ENCODE data around the gene SRGAP3.
A peak's percentile ranks its signal among the peaks of the same experiment; 100 is the strongest.
"Not testable (repeated sequence)": the region's sequence is repeated elsewhere in the genome, so short reads cannot be mapped to it uniquely, and the experiment has no call there.

Gene SRGAP3

DNA sequence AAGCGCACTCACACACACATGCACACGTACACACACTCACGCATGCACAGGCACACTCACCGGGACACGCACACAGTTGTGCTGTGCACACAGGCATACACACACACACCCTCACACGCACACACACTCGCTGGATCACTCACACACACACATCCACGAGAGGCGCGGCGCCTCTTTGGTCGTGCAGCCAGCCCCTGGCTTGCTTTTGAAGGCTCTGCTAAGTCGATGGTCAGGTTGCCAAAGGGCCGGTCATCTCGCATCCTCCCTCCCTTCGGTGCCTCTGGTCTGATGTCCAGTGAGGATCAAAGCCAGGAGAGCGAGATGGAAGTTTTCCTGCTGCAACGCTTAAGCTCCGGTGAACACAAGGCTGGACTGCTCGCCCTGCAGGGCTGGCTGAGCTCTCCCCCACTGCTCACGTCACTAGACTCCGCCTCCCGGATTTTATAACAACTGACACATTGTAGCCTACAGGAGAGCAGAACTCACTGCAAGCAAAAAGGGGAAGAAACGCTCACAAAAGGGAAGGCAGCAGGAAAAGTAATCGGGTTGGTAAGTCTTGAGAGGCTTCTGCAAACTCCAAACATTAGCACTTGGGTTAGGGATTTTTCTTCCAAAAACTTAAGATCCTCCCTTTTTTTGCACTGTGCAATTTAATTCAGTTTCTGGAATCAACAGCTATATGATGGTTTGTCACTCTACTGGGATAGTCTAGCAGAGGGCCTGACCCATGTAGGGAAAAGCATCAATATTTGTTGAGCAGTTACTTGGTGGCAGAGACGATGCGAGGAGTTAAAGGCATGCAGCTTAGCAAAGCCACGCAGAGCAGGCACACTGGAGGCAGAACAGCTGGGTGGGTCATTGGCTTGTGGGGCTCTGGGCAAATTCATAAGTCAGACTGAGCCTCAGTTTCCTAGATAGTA is at the start of gene SRGAP3:
TSS of gene SRGAP3 (minus strand) at position 374 of the 920 bp plus-strand sequence. CDS start 695 bp downstream, outside the sequence.
- DNase-seq = peak; percentile 86

DNA sequence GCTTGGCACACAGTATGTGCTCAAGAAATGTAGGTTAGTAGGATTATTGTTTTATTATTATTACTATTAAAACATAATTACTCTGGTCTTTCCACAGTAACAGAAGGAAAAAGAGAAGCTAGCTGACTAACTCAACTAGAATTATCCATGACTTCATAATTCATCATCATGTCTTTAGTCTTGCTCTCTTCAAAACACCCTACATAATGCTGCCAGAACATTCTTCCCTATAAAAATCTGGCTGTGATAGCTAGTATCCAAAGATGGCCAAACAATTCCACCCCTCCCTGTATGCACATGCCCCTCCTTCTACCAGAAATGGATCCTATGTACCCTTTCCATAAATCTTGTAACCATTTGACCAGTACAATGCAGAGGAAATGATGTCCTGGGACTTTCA is 48.8 kb upstream of the SRGAP3 start:
- no peak for DNase-seq

DNA sequence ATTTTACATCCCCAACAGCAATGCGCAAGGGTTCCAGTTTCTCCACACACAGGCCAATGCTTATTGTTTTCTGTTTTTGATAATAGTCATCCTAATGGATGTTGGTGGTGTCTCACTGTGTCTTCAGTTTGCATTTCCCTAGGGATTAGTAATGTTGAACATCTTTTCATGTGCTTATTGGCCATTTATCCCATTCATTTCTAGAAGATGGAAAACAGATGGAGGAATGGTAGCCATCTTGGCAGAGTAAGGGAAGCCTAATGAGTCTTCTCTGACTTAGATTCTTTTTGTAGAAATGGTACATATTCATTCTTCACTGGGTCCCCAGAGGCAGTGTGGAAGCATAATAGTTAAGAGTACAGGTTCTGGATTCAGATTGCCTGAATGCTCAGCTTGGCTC is 46.8 kb upstream of the SRGAP3 start:
- DNase-seq = no peak

DNA sequence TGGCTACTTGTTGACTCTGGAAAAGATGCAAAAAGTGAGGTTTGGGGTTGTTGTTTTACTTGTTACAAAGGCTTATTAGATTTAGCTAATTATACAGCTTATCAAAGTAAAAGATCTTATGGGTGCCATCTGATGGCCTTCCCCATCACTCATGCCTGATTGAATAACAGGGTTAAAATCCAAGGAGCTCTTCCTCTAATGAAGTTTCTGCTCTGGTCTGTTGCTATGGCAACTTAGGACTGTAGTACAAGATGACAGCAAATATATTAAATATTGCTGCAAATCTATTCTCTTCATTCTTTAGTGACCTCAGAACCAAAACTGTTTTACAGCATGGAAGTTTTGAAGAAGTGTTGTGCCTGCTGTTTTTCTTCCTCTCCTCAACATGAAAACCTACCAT is 45.6 kb upstream of the SRGAP3 start:
- DNase-seq = no peak

DNA sequence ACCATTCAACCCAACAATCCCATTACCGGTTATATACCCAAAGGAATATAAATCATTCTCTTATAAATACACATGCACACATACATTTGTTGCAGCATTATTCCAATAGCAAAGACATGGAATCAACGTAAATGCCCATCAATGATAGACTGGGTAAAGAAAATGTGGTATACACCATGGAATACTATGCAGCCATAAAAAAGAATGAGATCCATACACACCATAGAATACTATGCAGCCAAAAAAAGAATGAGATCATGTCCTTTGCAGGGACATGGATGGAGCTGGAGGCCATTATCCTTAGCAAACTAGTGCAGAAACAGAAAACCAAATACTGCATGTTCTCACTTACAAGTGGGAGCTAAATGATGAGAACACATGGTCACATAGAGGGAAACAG is 44.5 kb upstream of the SRGAP3 start:
- DNase-seq = not testable (repeated sequence)

DNA sequence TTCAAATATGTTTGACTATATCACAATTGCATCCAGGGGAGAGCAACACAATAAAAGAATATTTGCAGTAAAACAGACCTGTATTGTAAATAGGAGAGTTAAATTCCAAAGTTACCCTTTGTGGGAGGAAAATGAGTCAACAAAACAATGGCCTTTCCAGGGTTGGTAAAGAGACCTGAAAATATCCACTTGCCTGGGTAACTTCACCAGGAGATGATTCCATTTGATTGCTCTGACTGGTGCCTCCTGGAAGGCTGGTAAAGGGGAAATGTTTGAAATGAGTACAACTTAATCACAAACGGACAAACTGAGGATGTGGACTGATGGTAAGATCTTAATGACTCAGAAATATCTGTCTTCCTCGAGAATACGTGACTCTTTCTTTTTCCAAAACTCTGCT is 43.6 kb upstream of the SRGAP3 start:
- DNase-seq = no peak

DNA sequence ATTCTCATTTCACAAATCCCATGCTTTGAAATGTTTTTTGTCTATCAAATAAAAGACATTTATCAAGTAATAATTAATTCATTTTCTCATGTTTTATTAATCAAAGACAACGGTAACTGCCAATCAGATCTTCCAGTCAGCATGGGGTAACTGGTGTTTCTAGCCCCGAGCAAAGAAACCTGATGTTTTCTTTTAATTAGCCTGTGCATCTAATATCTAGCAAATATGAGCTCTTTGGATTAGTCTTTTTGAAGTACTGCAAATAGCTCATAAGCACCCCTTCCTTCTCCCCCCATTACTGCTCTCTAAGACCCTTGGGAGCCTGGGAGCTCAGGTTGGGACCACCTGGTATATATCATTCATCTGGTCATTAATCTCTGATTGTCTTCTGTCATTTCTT is 43.1 kb upstream of the SRGAP3 start:
- no peak for DNase-seq

DNA sequence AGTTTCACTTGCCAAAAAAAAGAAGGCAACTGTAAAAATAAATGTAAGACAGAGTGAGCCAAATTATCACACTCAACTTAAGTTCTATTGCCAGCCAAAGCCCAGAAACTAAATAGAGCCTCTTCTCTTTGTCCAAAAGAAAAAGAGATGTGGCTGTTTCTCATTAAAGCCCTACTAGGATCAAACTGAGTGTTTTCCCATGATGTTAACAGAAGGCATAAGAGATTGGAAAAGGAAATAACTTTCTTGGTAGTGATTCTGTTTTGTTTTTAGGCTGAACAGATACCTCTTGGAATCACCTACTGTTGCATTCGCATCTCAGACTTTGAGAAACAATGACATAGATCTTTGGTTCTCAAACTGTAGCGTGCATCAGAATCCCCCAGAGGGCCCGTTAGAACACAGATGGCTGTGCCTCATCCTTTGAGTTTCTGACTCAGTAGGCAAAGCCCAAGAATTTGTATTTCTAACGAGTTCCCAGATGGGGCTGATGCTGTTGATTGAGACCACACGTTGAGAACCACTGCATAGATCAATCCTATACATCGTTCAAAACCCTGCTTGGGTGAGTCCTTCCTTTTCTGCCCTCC is 42.5 kb upstream of the SRGAP3 start:
- DNase-seq = no peak

DNA sequence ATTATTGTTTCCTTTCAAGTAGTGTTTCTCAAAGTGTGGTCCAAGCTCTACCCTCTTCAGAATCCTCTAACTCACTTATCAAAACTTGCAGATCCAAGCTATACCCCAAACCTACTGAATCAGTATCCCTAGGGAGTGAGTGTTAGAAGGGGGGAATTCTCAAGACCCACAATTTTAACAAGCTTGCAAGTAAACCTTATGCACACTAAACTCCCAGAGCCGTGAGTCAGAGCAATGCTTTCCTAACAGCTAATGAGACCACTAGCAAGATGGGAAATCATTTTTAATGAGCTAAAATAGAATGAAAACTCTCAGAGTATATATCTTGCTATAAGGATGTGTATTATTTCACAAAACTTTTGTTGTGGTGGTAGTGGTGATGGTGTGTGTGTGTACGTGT is 41.1 kb upstream of the SRGAP3 start:
- DNase-seq = no peak

DNA sequence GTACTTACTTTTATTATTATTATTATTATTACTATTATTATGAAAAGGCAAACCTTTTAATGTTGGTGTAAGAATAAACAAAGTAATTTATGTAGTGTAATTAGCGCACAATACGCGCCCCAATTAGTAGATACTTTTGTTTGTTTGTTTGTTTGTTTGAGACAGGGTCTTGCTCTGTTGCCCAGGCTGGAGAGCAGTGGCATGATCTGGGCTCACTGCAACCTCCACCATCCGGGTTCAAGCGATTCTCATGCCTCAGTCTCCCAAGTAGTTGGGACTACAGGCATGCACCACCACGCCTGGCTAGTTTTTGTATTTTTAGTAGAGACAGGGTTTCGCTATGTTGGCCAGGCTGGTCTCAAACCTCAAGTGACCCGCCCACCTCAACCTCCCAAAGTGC is 32.1 kb upstream of the SRGAP3 start:
- DNase-seq = not testable (repeated sequence)

DNA sequence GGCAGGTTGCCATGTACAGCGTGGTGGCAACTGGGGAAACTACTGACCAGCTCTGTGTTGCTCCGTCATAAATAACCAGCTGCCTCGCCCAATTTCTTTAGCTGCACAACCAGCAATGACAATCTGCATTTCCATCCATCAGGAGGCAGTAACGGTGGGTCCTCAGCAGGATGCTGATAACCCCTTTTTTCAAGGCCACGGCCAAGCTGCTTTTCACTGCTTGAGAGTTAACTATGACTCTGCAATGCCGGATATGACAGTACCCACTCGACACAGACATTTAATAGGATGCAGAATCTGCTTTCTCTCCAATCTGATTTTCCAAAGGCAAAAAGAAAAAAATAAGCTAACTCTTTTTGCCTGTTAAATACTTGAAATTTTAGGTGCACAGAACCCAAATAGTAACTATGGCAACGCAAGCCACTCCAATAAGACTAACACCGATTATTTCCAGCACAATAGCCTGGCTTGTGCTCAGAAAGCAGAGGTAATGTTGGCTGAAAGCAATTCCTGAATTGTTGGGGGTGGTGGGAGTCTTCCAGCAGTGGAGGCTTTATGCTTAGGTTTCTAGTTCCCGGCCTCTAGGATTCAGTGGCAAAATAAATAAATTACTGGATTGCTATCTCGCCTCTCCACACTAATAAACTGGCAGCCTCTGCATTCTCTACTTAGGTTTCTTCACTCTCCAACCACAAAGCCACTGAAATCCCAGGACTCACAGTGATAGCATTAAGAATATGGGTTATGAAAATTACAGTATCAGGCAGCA is 31.2 kb upstream of the SRGAP3 start:
- no peak for DNase-seq

DNA sequence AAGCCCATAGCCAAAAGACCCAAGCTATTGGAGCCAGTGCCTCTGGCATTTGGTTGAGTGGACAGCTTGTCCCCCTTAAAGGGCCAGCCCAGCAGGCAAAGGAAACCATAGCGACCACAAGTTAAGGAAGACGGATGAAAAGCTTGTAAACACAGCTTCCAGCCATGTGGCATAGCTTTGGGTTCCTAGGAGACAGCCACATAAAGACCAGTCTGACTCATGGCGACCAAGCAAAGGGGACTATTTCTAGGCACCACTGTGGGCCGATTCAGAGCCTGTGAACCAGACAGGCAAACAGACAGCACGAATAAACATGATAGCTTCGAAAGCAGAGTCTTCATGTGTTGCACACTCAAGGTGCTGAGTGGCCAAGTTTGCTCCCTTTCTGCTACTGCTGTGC is 30.5 kb upstream of the SRGAP3 start:
- no peak for DNase-seq

DNA sequence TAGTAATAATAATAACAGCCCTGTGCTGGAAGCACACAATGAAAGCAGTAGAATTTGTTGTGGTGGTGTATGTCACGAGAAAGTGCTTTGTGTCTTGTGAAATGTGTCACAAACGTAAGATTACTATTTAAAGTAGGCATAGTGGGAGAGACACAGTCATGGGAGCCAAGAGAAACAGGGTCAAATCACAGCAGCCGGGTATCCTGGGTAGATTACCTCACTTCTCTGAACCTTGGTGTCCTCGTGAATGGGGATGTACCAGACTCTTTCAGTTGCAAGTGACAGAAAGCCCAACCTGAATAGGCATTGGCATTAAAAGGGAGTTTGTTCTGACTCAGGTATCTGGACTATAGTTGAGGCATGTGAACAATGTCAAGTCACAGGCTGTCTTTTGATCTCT is 29.1 kb upstream of the SRGAP3 start:
- DNase-seq = no peak

DNA sequence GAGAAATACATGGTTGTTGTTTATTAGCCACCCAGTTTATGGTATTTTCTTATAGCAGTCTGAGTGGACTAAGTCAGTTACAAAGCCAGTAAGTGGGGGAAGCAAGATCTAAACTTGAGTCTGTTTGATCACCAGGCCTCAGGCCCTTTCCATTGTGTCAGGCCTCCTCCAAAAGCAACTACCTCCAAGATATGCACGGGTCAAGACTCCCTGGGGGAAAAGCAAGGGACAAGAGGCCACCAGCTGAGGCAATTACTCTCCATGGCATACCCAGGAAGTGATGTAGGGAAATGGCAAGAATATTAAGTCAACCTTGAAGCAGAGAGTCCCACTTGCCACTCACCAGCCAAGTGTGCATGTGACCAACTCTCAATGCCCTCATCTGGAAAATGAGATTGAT is 28.6 kb upstream of the SRGAP3 start:
- DNase-seq = no peak

DNA sequence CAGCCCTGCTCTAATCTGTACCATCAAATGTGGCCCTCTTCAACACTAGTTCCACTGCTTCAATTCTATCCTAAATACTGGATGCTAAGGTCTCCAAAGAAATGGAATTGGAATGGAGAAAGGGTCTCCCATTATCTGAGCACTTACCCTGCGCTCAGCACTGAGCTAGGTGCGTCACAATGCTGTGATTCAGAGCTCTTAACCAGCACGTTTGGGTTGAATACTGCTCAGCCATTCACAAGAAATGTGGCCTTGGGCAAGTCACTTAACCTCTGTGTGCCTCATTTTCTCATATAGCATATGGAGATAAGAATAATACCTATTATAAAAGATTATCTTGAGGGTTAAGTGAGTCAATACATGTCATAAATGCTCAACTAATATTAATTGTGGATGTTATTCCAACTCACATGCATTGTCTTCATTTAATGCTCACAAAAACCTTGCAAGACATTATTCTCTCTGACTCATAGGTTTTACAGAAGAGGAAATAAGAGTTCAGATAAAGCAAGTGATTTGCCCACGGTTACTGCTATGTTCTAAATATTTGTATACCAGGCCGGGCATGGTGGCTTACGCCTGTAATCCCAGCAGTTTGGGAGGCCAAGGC is 27.4 kb upstream of the SRGAP3 start:
- DNase-seq = no peak

DNA sequence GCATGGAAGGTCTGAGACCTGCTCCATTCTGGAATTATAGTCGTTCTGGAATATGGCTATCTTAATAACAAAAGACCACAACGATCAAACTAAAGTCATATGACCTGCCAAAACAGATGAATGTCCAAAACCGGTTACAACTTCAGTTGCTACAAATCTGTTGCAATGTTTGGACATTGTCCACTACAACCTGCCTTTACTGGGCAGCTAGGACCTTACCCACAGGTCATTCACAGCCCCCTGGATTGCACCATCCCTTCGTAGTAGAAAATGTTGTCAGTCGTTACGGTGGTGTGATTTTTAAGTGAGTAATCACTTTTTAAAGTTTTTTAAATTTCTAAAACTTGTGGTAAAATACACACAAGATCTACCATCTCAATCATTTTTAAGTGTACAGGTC is 22.5 kb upstream of the SRGAP3 start:
- DNase-seq = no peak

DNA sequence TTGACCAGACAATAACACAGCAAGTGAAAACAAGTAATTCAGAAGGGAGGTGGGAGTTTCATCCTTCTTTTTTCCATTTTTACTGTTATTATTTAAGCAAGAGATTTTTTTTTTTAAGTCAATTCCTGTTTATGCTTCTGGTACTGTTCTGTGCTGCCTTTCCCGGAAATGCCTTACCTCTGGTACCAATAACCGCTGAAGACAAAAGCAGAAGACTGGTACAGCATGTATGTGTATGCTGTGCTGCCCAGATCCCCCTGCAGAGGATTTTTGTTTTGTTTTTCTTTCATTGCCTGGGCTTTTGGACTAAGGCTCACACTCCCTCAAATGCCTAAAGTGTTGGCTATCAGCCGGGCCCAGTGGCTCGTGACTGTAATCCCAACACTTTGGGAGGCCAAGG is 21.3 kb upstream of the SRGAP3 start:
- no peak for DNase-seq

DNA sequence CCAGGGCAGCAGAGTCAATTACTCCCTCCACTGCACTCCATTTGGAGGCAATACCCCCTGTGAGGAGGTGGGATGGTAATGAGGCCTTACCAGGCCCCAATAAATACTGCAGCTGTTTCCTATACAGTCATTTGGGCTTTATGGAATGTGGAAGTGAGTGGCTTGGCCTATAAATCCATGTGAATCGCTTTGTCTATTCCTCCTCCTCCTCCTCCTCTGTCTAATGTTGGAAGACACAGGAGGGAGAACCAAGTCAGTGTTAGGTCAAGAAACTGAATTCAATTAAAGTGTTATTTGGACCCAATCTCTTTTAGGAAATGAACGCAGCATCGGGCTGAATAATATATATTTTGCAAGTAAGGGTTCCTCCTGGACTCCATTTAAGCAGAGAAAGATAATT is 17.3 kb upstream of the SRGAP3 start:
- no peak for DNase-seq

DNA sequence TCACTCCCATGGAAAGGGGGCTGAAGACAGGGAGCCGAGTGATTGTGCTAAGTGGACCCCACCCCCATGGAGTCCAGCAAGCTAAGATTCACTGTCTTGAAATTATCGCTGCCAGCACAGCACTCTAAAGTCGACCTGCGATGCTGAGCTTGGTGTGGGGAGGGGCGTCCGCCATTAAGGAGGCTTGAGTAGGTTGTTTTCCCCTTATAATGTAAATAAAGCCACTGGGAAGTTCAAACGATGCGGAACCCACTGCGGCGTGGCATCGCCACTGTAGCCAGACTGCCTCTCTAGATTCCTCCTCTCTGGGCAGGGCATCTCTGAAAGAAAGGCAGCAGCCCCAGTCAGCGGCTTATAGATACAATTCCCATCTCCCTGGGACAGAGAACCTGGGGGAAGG is 10.9 kb upstream of the SRGAP3 start:
- no peak for DNase-seq

DNA sequence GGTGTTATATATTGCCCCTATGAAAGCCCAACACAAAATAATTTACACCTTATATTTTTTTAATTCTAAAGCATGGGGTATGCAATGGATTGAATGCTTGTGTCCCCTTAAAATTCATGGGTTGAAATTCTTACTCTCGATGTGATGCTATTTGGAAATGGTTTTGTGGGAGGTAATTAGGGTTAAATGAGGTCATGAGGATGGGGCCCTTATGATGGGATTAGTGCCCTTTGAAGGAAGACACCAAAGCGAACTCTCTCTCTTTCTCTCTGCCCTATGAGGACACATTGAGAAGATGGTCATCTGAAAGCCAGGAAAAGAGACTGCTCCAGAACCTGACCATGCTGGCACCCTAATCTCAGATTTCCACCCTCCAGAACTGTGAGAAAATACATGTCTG is 7.6 kb upstream of the SRGAP3 start:
- DNase-seq = no peak

DNA sequence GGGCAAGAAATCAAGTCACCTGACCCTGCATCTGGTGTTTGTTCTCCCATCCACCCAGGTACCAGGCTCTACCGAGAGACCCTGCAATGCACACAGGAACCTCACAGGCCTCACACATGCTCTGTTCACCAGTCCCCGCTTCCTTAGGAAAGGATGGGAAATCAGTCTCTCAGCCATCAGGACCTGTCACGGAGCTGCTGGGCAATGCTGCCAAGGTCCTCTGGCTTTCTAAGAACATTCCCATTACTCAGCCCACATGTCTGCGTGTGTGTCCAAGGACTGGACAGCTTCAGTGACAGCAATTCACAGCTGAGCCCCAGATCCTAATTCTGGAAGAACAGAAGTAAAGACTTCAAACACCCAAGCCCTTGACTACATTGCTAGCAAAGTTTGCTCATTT is 6.5 kb upstream of the SRGAP3 start:
- no peak for DNase-seq

DNA sequence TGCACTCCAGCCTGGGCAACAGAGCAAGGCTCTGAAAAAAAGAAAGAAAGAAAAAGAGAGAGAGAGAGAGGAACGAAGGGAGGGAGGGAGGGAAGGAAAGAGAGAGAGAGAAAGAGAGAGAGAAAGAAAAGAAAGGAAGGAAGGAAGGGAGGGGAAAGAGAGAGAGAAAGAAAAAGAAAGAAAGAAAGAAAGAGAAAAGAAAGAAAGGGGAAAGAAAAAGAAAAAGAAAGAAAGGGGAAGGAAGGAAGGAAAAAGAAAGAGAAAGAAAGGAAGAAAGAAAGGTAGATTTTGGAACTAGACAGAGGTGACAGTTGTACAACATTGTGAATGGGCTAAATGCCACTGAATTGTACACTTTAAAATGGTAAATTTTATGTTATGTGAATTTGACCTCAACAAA is 5.3 kb upstream of the SRGAP3 start:
- DNase-seq = no peak

DNA sequence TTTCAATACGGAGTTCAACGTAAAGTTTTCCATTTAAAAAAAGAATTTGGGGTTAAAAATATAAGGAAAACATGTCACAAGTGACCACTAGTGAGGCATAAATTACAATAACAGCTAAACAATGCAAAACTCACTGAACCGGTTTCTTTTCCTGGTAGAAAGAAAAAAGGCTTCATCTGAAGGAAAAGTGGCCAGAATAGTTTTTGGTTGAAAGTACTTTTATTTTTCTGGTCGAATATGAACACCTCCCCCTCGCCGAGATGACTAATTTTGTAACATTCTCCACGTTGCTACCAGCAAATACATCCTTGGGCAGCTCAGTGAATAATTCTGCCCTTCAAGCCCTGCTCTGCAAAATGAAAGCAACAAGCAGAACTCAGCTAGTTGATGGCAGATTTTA is 3.9 kb upstream of the SRGAP3 start:
- no peak for DNase-seq
